Esophagus squamous epithelium (tissue), 5 donors: Measurements from ENCODE around the gene ADCY7. TPM values are rescaled to one million over a fixed set of nuclear protein-coding genes. Genes with fewer than 3 reads are reported as not detected.

Source experiments
- DNase-seq: peaks from one replicate; lab custom pipeline; 2025; lab: John Stamatoyannopoulos, UW
- H3K27ac ChIP-seq, 4 donors: fragments of 200-600 bp; sonication (generic); one replicate each; pipeline ENCODE4 v1.5.1; 2016 to 2019; ENCODE audit warnings: mild to moderate bottlenecking in 1 of 4
- H3K27me3 ChIP-seq, 4 donors: fragments of 200-600 bp; sonication (generic); 1 replicate in 3 of 4; 2 replicates in 1 of 4; pipeline versions ENCODE4 v1.5.1 to v1.6.0; 2017 to 2021; ENCODE audit warnings: antibody characterized with exemption in 1 of 4
- H3K36me3 ChIP-seq, 3 donors: fragments of 200-600 bp; sonication (generic); one replicate each; pipeline ENCODE4 v1.5.1; 2016 to 2019
- H3K4me1 ChIP-seq, 3 donors: fragments of 200-600 bp; sonication (generic); one replicate each; pipeline ENCODE4 v1.5.1; 2017 to 2019
- H3K4me3 ChIP-seq, 4 donors: fragments of 200-600 bp; sonication (generic); 1 replicate in 3 of 4; 2 replicates in 1 of 4; pipeline ENCODE4 v1.5.1; 2016 to 2019; ENCODE audit warnings: mild to moderate bottlenecking in 2 of 4, moderate library complexity in 1 of 4
- H3K9me3 ChIP-seq, 3 donors: fragments of 200-600 bp; sonication (generic); one replicate each; pipeline ENCODE4 v1.5.1; 2016 to 2019
- POLR2A ChIP-seq, 4 donors: fragments of 450-650 bp; IDR thresholded peaks; one replicate each; pipeline ENCODE4 v1.6.1; 2017; ENCODE audit warnings: antibody characterized with exemption in 4 of 4, mild to moderate bottlenecking in 4 of 4, moderate library complexity in 3 of 4
- WGBS, 2 donors: methylation state at CpG; one replicate each; pipeline ENCODE4 v1.1.5; 2018; 5-methylcytosine and 5-hydroxymethylcytosine counted together
- intact Hi-C: fragments of 100-400 bp; cut with DNase I; formaldehyde crosslinking; loops from one replicate; pipeline ENCODE4 v1.15.0; 2022
- total RNA-seq, 4 donors: library from RNA; depleted of rRNA; stranded (reverse); fragments of >200 nt; gene quantifications; one replicate each; pipeline ENCODE4 v1.1.0, GENCODE V29; 2016
- TF ChIP-seq, protein P1 (sequence below), 6 experiments: fragments of 450-650 bp in 4 of 6; fragments of 200-600 bp in 2 of 6; sonication (generic) in 2 of 6; IDR thresholded peaks; one replicate each; pipeline ENCODE4 v1.5.1; 2016 to 2019; ENCODE audit warnings: antibody characterized with exemption in 6 of 6, mild to moderate bottlenecking in 4 of 6, moderate library complexity in 4 of 6
- donor health status: DM: yes; HTN: yes; CAD: no.

Gene ADCY7
- total RNA-seq, 4 donors from 2014 or later = 21.2 to 23.9 (median 23.3) TPM

DNA sequence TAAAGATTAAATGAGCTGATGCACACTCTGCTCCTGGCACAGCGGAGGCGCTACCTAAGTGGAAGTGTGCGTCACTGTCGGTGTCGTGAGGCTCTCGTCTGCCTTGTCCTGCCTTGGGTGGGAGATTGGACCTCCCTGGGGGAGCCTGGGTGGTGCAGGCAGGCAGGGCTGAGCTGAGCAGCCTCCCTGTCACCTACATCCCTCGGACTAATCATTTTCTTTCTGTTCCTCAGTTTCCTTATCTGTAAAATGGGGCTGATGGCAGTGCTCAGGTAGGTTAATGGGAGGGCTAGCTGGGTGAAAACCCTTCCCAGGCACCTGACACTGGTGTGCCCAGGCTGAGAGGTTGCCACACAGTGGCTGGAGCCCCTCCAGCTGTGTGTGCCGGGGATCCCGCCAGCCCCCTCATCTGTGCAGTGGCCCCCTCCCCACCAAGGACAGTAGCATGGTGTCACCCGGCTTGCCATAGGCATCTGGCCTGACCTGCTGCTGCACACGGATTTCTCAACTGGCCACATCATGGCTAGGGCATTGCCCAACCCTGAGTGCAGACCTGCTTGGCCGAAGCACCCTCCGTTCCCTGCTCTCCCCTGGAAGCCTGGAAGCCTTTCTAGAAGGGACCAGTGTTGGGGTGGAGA lies 4.3 kb downstream of the ADCY7 start:
- H3K36me3 ChIP-seq = peaks cover 0 to 25% (median 0%) of the 10 kb centered on the region in 3 donors
- peaks cover 10 to 73% (median 18%) of the 10 kb centered on the region in 3 donors for H3K4me1 ChIP-seq
- H3K27me3 ChIP-seq = no peaks in the 10 kb centered on the region
- no peak for DNase-seq
- no peak overlapping the region for H3K4me3 ChIP-seq
- H3K9me3 ChIP-seq = no peaks in the 10 kb centered on the region
- intact Hi-C loops = no loop called here
- TF ChIP-seq, protein P1, sequence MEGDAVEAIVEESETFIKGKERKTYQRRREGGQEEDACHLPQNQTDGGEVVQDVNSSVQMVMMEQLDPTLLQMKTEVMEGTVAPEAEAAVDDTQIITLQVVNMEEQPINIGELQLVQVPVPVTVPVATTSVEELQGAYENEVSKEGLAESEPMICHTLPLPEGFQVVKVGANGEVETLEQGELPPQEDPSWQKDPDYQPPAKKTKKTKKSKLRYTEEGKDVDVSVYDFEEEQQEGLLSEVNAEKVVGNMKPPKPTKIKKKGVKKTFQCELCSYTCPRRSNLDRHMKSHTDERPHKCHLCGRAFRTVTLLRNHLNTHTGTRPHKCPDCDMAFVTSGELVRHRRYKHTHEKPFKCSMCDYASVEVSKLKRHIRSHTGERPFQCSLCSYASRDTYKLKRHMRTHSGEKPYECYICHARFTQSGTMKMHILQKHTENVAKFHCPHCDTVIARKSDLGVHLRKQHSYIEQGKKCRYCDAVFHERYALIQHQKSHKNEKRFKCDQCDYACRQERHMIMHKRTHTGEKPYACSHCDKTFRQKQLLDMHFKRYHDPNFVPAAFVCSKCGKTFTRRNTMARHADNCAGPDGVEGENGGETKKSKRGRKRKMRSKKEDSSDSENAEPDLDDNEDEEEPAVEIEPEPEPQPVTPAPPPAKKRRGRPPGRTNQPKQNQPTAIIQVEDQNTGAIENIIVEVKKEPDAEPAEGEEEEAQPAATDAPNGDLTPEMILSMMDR (IDR thresholded peaks at IDR 0.05) = no peak
- no peak for TF ChIP-seq POLR2A (IDR thresholded peaks at IDR 0.05)
- WGBS, 2 donors = 85% methylated on average over 6 of the region's 13 CpGs; no CpG with 5 or more reads in 1 of the 2 donors
- H3K27ac ChIP-seq = no peak overlapping the region

- no peaks in the 10 kb centered on the region for H3K9me3 ChIP-seq
- H3K27ac ChIP-seq = no peak overlapping the region
- DNase-seq = no peak
- no peaks in the 10 kb centered on the region for H3K27me3 ChIP-seq
- peaks cover 0 to 25% (median 0%) of the 10 kb centered on the region in 3 donors for H3K36me3 ChIP-seq
- H3K4me3 ChIP-seq = no peak overlapping the region
- 81 to 83% methylated on average over 5 to 7 of the region's 15 CpGs for WGBS, 2 donors
- no peak for TF ChIP-seq POLR2A (IDR thresholded peaks at IDR 0.05)
- TF ChIP-seq, protein P1 (IDR thresholded peaks at IDR 0.05) = no peak
- peaks cover 2 to 69% (median 10%) of the 10 kb centered on the region in 3 donors for H3K4me1 ChIP-seq
- intact Hi-C loops = no loop called here
Measured at GRCh38 chr16:50271148-50272041, 5.0 kb downstream of the ADCY7 start.

- Histone ChIP-seq H3K27me3 (no peaks in the 10 kb centered on the region), H3K9me3 (no peaks in the 10 kb centered on the region), H3K27ac (peak overlapping the region in 1 of 4 donors; percentile 47), H3K36me3 (peaks cover 0 to 25% (median 0%) of the 10 kb centered on the region in 3 donors), H3K4me3 (no peak overlapping the region), H3K4me1 (peaks cover 0 to 62% (median 2%) of the 10 kb centered on the region in 3 donors)
- no CpG with 5 or more reads among the region's 7 CpGs for WGBS, 2 donors
- no peak for TF ChIP-seq POLR2A (IDR thresholded peaks at IDR 0.05)
- TF ChIP-seq, protein P1 (IDR thresholded peaks at IDR 0.05) = no peak
- no peak for DNase-seq
- intact Hi-C loops = no loop called here
Measured at GRCh38 chr16:50272111-50272571, 5.8 kb downstream of the ADCY7 start.

GRCh38 chr16:50272687-50273381 lies 6.5 kb downstream of the ADCY7 start:
- Histone ChIP-seq H3K27ac (no peak overlapping the region), H3K4me1 (peaks cover 0 to 55% (median 0%) of the 10 kb centered on the region in 3 donors), H3K27me3 (no peaks in the 10 kb centered on the region), H3K4me3 (no peak overlapping the region), H3K36me3 (peaks cover 0 to 25% (median 0%) of the 10 kb centered on the region in 3 donors), H3K9me3 (no peaks in the 10 kb centered on the region)
- intact Hi-C loops = no loop called here
- TF ChIP-seq POLR2A (IDR thresholded peaks at IDR 0.05) = no peak
- WGBS, 2 donors = 80 to 89% methylated on average over 1 to 2 of the region's 5 CpGs
- no peak for DNase-seq

DNA sequence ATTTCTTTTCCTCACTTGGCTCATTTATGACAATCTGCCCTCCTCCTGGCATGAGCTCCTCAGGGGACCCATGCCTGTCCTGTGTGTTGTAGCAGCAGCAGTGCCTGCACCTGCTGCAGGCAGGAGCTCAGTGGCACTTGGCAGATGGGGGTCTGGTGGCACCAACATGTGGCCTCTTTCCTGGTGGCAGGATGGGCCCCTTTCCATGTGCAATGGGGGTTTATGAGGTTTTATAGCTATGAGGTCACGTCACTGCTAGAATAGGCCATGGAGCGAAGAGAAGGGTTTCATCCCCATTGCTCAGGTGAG lies 7.0 kb downstream of the ADCY7 start:
- Histone ChIP-seq H3K4me1 (peaks cover 0 to 50% (median 0%) of the 10 kb centered on the region in 3 donors), H3K27me3 (no peaks in the 10 kb centered on the region), H3K4me3 (no peak overlapping the region), H3K9me3 (no peaks in the 10 kb centered on the region), H3K27ac (peak overlapping the region in 1 of 4 donors; percentile 79), H3K36me3 (peaks cover 0 to 25% (median 0%) of the 10 kb centered on the region in 3 donors)
- WGBS, 2 donors = 89% methylated on average over 2 of the region's 2 CpGs; no CpG with 5 or more reads in 1 of the 2 donors
- no peak for TF ChIP-seq POLR2A (IDR thresholded peaks at IDR 0.05)
- TF ChIP-seq, protein P1 (IDR thresholded peaks at IDR 0.05) = no peak
- no peak for DNase-seq
- intact Hi-C loops = no loop called here
